HG03521 (cell line): ENCODE measurements around the gene SERPINB3.
"Not testable (repeated sequence)": the region's sequence is repeated elsewhere in the genome, so short reads cannot be mapped to it uniquely, and the experiment has no call there.

Experiments used
- ATAC-seq: cut with Tn5 transposase; IDR thresholded peaks from one replicate; pipeline ENCODE4 v1.9.1; 2021; ENCODE audit warnings: mild to moderate bottlenecking, moderate library complexity; ENCODE audit not compliant: unreplicated experiment

The SERPINB3 gene

GRCh38 chr18:63661750-63662149 lies at the start of gene SERPINB3:
SERPINB3 (minus strand) TSS chr18:63661893; CDS start chr18:63661216, 677 bp downstream.
- ATAC-seq: not testable (repeated sequence)

GRCh38 chr18:63708650-63709049 lies 47.0 kb upstream of the SERPINB3 start:
- ATAC-seq: no peak

GRCh38 chr18:63707816-63708215 lies 46.1 kb upstream of the SERPINB3 start:
- ATAC-seq: no peak

- no peak for ATAC-seq
These were observed 43.7 kb upstream of the SERPINB3 start for GRCh38 chr18:63705401-63705800.

- ATAC-seq: no peak
These were observed 41.0 kb upstream of the SERPINB3 start, which contains the start of gene SERPINB11 for GRCh38 chr18:63702660-63703059. SERPINB11 (plus strand) TSS chr18:63702960; CDS start chr18:63710194, 7,234 bp downstream.

- no peak for ATAC-seq
These were observed 40.3 kb upstream of the SERPINB3 start for GRCh38 chr18:63701952-63702351.

- ATAC-seq: no peak
These were observed 38.8 kb upstream of the SERPINB3 start for GRCh38 chr18:63700501-63700900.

- ATAC-seq: no peak
These were observed 35.5 kb upstream of the SERPINB3 start for GRCh38 chr18:63697097-63697660.

GRCh38 chr18:63689064-63689463 lies 27.4 kb upstream of the SERPINB3 start:
- no peak for ATAC-seq

GRCh38 chr18:63686871-63687270 lies 25.2 kb upstream of the SERPINB3 start:
- ATAC-seq: no peak

- no peak for ATAC-seq
These were observed 23.0 kb upstream of the SERPINB3 start for GRCh38 chr18:63684718-63685117.

- ATAC-seq: no peak
These were observed 22.2 kb upstream of the SERPINB3 start for GRCh38 chr18:63683890-63684289.

- ATAC-seq: no peak
These were observed 21.5 kb upstream of the SERPINB3 start for GRCh38 chr18:63683152-63683551.

- ATAC-seq: no peak
These were observed 20.0 kb upstream of the SERPINB3 start for GRCh38 chr18:63681449-63682340.

GRCh38 chr18:63679820-63680606 lies 18.3 kb upstream of the SERPINB3 start:
- ATAC-seq: no peak

- no peak for ATAC-seq
These were observed 16.0 kb upstream of the SERPINB3 start for GRCh38 chr18:63677500-63678225.

GRCh38 chr18:63676526-63677323 lies 15.0 kb upstream of the SERPINB3 start:
- ATAC-seq: peak; percentile 71

GRCh38 chr18:63664571-63664970 lies 2.9 kb upstream of the SERPINB3 start:
- ATAC-seq: no peak

GRCh38 chr18:63658920-63659319 lies 2.8 kb downstream of the SERPINB3 start:
- ATAC-seq: not testable (repeated sequence)

- not testable (repeated sequence) for ATAC-seq
These were observed 11.4 kb downstream of the SERPINB3 start for GRCh38 chr18:63650271-63650670.
